PC-9 (cell line): Measurements from ENCODE around the gene XYLB. TPM values are rescaled to one million over a fixed set of nuclear protein-coding genes. Genes with fewer than 3 reads are reported as not detected.

ENCODE experiments used
- BruUV-seq: library from RNA; stranded (reverse); fragments of 400-500 nt; replicated peaks from 2 replicates; lab custom pipeline; 2021; lab: Mats Ljungman, UMichigan
- CTCF ChIA-PET: fragments of 300-600 bp; sonication (Branson Sonifier 250); formaldehyde crosslinking; loops from one replicate; lab custom pipeline; 2022; ENCODE audit warnings: antibody characterized with exemption; lab: Charles Lee
- POLR2A ChIA-PET: fragments of 300-600 bp; sonication (Branson Sonifier 250); formaldehyde crosslinking; loops from one replicate; lab custom pipeline; 2022; ENCODE audit warnings: antibody characterized with exemption; ENCODE audit not compliant: unreplicated experiment; lab: Charles Lee
- DNase-seq, 2 experiments: peaks; one replicate each; pipeline versions ENCODE4 v3.0.0 to v3.0.0-alpha.2; 2015 to 2022; ENCODE audit warnings: mixed read lengths in 1 of 2
- H2AFZ ChIP-seq: fragments of 200-600 bp; sonication (generic); 2 replicates; pipeline ENCODE4 v1.8.1; 2017; ENCODE audit warnings: antibody characterized with exemption
- H3F3A ChIP-seq: fragments of 200-600 bp; sonication (generic); 2 replicates; pipeline ENCODE4 v1.8.1; 2017; ENCODE audit warnings: antibody characterized with exemption, mild to moderate bottlenecking, low read depth; ENCODE audit not compliant: insufficient read depth
- H3K27ac ChIP-seq: fragments of 200-600 bp; sonication (generic); 2 replicates; pipeline ENCODE4 v1.6.1; 2016; ENCODE audit warnings: mixed run types
- H3K27me3 ChIP-seq: fragments of 200-600 bp; sonication (generic); 2 replicates; pipeline ENCODE4 v1.6.1; 2016; ENCODE audit warnings: low read depth, mixed run types; ENCODE audit not compliant: insufficient read depth
- H3K36me3 ChIP-seq: fragments of 200-600 bp; sonication (generic); 2 replicates; pipeline ENCODE4 v1.6.1; 2016; ENCODE audit warnings: low read depth, mixed run types
- H3K4me1 ChIP-seq: fragments of 200-600 bp; sonication (generic); replicated peaks from 2 replicates; pipeline ENCODE4 v1.6.1; 2016; ENCODE audit warnings: mixed run types; ENCODE audit not compliant: insufficient read depth
- H3K4me2 ChIP-seq: fragments of 200-600 bp; sonication (generic); 2 replicates; pipeline ENCODE4 v1.6.1; 2017; ENCODE audit warnings: mixed run types
- H3K4me3 ChIP-seq: fragments of 200-600 bp; sonication (generic); 2 replicates; pipeline ENCODE4 v1.6.1; 2016; ENCODE audit warnings: mixed run types
- H3K79me2 ChIP-seq: fragments of 200-600 bp; sonication (generic); 2 replicates; pipeline ENCODE4 v1.6.1; 2017; ENCODE audit warnings: low read depth, mixed run types
- H3K9me2 ChIP-seq: fragments of 200-600 bp; sonication (generic); 2 replicates; pipeline ENCODE4 v1.8.1; 2017; ENCODE audit warnings: mild to moderate bottlenecking; ENCODE audit not compliant: insufficient read depth
- H3K9me3 ChIP-seq: fragments of 200-600 bp; sonication (generic); 2 replicates; pipeline ENCODE4 v1.8.1; 2016; ENCODE audit warnings: low read depth; ENCODE audit not compliant: insufficient read depth
- H4K20me1 ChIP-seq: fragments of 200-600 bp; sonication (generic); 2 replicates; pipeline ENCODE4 v1.8.1; 2017; ENCODE audit not compliant: insufficient read depth
- CTCF ChIP-seq: fragments of 200-600 bp; sonication (generic); conservative IDR thresholded peaks from 2 replicates; pipeline ENCODE4 v1.6.1; 2017; ENCODE audit warnings: mixed run types, antibody characterized with exemption, mild to moderate bottlenecking, moderate library complexity
- EZH2 ChIP-seq: fragments of 200-600 bp; sonication (generic); IDR thresholded peaks from 2 replicates; pipeline ENCODE4 v1.8.0; 2017; ENCODE audit warnings: antibody characterized with exemption, low read depth
- intact Hi-C: fragments of 100-400 bp; cut with micrococcal nuclease; formaldehyde crosslinking; loops from one replicate; pipeline ENCODE4 v1.10.0; 2022; ENCODE audit not compliant: unreplicated experiment
- total RNA-seq: library from RNA; stranded (reverse); gene quantifications from 2 replicates; pipeline ENCODE4 v1.2.3, GENCODE V29; 2021

Gene XYLB
- total RNA-seq, 1 experiment from 2014 or later: 2.4 TPM

GRCh38 chr3:38446085-38446686, 99.6 kb downstream of the XYLB start:
- no peak overlapping the region for H3K4me2 ChIP-seq
- CTCF ChIA-PET: no interaction called here
- no peaks in the 10 kb centered on the region for H3K4me1 ChIP-seq
- no TSS peak for BruUV-seq
- no peaks in the 10 kb centered on the region for H3K9me2 ChIP-seq
- no peaks in the 10 kb centered on the region for H3F3A ChIP-seq
- no peak for TF ChIP-seq CTCF
- no peak for TF ChIP-seq EZH2
- H3K9me3 ChIP-seq: no peaks in the 10 kb centered on the region
- H4K20me1 ChIP-seq: no peaks in the 10 kb centered on the region
- no peaks in the 10 kb centered on the region for H3K36me3 ChIP-seq
- no peaks in the 10 kb centered on the region for H3K27me3 ChIP-seq
- POLR2A ChIA-PET: no interaction called here
- H3K4me3 ChIP-seq: no peak overlapping the region
- no peak overlapping the region for H2AFZ ChIP-seq
- intact Hi-C loops: no loop called here
- no peak overlapping the region for H3K27ac ChIP-seq
- DNase-seq: no peak
- no peaks in the 10 kb centered on the region for H3K79me2 ChIP-seq

GRCh38 chr3:38446812-38447211, 100.2 kb downstream of the XYLB start:
- Histone ChIP-seq H4K20me1 (no peaks in the 10 kb centered on the region), H2AFZ (no peak overlapping the region), H3K27me3 (no peaks in the 10 kb centered on the region), H3K4me3 (no peak overlapping the region), H3F3A (no peaks in the 10 kb centered on the region), H3K4me1 (no peaks in the 10 kb centered on the region), H3K4me2 (no peak overlapping the region), H3K27ac (no peak overlapping the region), H3K79me2 (no peaks in the 10 kb centered on the region), H3K36me3 (no peaks in the 10 kb centered on the region), H3K9me2 (no peaks in the 10 kb centered on the region), H3K9me3 (no peaks in the 10 kb centered on the region)
- POLR2A ChIA-PET: no interaction called here
- intact Hi-C loops: no loop called here
- no peak for DNase-seq
- no TSS peak for BruUV-seq
- no peak for TF ChIP-seq EZH2
- TF ChIP-seq CTCF: no peak
- CTCF ChIA-PET: no interaction called here

- H3K27ac ChIP-seq: no peak overlapping the region
- 0 out of 2 replicates have a peak, but pooled peaks cover 2% of the 10 kb centered on the region for H4K20me1 ChIP-seq
- no peaks in the 10 kb centered on the region for H3K36me3 ChIP-seq
- no peak overlapping the region for H2AFZ ChIP-seq
- no peaks in the 10 kb centered on the region for H3K9me3 ChIP-seq
- H3K4me3 ChIP-seq: no peak overlapping the region
- intact Hi-C loops: loop anchor here (10.0 kb wide), 2 partner anchors 106 to 316 kb away; partner anchors contain the start of genes ACAA1, MYD88 and XYLB
- H3K9me2 ChIP-seq: no peaks in the 10 kb centered on the region
- POLR2A ChIA-PET: no interaction called here
- no TSS peak for BruUV-seq
- no peaks in the 10 kb centered on the region for H3K27me3 ChIP-seq
- CTCF ChIA-PET: no interaction called here
- TF ChIP-seq CTCF: no peak
- TF ChIP-seq EZH2: no peak
- H3K79me2 ChIP-seq: 0 out of 2 replicates have a peak, but pooled peaks cover 2% of the 10 kb centered on the region
- no peaks in the 10 kb centered on the region; the same call in 1 of the 2 replicates for H3F3A ChIP-seq
- peaks cover 7% of the 10 kb centered on the region for H3K4me1 ChIP-seq
- H3K4me2 ChIP-seq: no peak overlapping the region
- DNase-seq: no peak
Observed at GRCh38 chr3:38450853-38451252, 104.3 kb downstream of the XYLB start.
